Measurements from ENCODE around the gene DNAH2.

Gene DNAH2

DNA sequence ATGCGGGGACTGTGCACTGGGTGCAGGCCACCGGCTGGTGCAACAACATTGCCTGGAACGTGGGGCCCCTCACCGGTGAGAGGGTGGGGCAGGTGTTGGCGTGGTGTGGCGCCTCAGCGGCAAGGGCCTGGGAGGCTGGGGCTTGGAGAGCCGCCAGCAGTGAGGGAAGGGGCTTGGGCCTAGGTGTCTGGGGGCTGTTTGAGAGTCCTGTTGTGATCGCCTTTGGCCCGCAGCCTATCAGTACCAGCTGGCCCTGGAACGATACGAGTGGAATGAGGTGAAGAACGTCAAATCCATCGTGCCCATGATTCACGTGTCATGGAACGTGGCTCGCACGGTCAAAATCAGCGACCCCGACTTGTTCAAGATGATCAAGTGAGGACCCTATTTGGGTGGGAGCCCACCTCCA lies 134.7 kb downstream of the DNAH2 start:
- Histone ChIP-seq H3K4me3 (ENCODE audit: insufficient read length, low read depth) (no peak overlapping the region), H3K36me3 (ENCODE audit: insufficient read depth, insufficient read length, low read length) (peaks cover 47% of the 10 kb centered on the region), H3K9ac (ENCODE audit: insufficient read length, low read depth) (peak overlapping the region; percentile 64), H3K4me1 (ENCODE audit: insufficient read depth, insufficient read length) (peaks cover 6% of the 10 kb centered on the region), H3K9me3 (ENCODE audit: insufficient read depth, low read length) (no peaks in the 10 kb centered on the region), H3K27me3 (ENCODE audit: insufficient read depth, insufficient read length) (no peaks in the 10 kb centered on the region)
- no peak for DNase-seq (ENCODE audit: low read depth, low spot score)
- TF ChIP-seq ZNF274 (IDR thresholded peaks at IDR 0.05; ENCODE audit: low read depth, low read length) (no peak), SUZ12 (IDR thresholded peaks at IDR 0.05; ENCODE audit: extremely low read depth, insufficient read depth, insufficient read length) (no peak), YY1 (IDR thresholded peaks at IDR 0.05; ENCODE audit: insufficient read depth, insufficient read length) (no peak)

DNA sequence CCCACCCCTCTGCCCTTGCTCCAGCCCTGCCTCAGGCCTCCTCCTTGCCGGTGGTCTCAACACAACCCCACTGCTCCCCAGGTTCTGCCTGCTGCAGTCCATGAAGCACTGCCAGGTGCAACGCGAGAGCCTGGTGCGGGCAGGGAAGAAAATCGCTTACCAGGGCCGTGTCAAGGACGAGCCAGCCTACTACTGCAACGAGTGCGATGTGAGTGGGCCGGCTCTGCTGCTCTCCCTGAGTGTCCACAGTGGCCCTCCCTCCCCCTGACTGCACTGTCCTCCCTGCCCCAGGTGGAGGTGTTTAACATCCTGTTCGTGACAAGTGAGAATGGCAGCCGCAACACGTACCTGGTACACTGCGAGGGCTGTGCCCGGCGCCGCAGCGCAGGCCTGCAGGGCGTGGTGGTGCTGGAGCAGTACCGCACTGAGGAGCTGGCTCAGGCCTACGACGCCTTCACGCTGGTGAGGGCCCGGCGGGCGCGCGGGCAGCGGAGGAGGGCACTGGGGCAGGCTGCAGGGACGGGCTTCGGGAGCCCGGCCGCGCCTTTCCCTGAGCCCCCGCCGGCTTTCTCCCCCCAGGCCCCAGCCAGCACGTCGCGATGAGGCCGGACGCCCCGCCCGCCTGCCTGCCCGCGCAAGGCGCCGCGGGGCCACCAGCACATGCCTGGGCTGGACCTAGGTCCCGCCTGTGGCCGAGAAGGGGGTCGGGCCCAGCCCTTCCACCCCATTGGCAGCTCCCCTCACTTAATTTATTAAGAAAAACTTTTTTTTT lies 135.6 kb downstream of the DNAH2 start:
- Histone ChIP-seq H3K27me3 (ENCODE audit: insufficient read depth, insufficient read length) (no peaks in the 10 kb centered on the region), H3K9me3 (ENCODE audit: insufficient read depth, low read length) (no peaks in the 10 kb centered on the region), H3K36me3 (ENCODE audit: insufficient read depth, insufficient read length, low read length) (peaks cover 45% of the 10 kb centered on the region), H3K4me3 (ENCODE audit: insufficient read length, low read depth) (no peak overlapping the region), H3K4me1 (ENCODE audit: insufficient read depth, insufficient read length) (peaks cover 6% of the 10 kb centered on the region), H3K9ac (ENCODE audit: insufficient read length, low read depth) (no peak overlapping the region)
- no peak for DNase-seq (ENCODE audit: low read depth, low spot score)
- TF ChIP-seq SUZ12 (IDR thresholded peaks at IDR 0.05; ENCODE audit: extremely low read depth, insufficient read depth, insufficient read length) (no peak), YY1 (IDR thresholded peaks at IDR 0.05; ENCODE audit: insufficient read depth, insufficient read length) (no peak), ZNF274 (IDR thresholded peaks at IDR 0.05; ENCODE audit: low read depth, low read length) (no peak)

DNA sequence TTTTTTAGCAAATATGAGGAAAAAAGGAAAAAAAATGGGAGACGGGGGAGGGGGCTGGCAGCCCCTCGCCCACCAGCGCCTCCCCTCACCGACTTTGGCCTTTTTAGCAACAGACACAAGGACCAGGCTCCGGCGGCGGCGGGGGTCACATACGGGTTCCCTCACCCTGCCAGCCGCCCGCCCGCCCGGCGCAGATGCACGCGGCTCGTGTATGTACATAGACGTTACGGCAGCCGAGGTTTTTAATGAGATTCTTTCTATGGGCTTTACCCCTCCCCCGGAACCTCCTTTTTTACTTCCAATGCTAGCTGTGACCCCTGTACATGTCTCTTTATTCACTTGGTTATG lies 136.1 kb downstream of the DNAH2 start:
- peaks cover 6% of the 10 kb centered on the region for H3K4me1 ChIP-seq (ENCODE audit: insufficient read depth, insufficient read length)

DNA sequence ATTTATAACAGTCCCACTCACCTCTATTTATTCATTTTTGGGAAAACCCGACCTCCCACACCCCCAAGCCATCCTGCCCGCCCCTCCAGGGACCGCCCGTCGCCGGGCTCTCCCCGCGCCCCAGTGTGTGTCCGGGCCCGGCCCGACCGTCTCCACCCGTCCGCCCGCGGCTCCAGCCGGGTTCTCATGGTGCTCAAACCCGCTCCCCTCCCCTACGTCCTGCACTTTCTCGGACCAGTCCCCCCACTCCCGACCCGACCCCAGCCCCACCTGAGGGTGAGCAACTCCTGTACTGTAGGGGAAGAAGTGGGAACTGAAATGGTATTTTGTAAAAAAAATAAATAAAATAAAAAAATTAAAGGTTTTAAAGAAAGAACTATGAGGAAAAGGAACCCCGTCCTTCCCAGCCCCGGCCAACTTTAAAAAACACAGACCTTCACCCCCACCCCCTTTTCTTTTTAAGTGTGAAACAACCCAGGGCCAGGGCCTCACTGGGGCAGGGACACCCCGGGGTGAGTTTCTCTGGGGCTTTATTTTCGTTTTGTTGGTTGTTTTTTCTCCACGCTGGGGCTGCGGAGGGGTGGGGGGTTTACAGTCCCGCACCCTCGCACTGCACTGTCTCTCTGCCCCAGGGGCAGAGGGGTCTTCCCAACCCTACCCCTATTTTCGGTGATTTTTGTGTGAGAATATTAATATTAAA lies 136.7 kb downstream of the DNAH2 start:
- H3K4me1 ChIP-seq (ENCODE audit: insufficient read depth, insufficient read length) = peaks cover 6% of the 10 kb centered on the region
- H3K27me3 ChIP-seq (ENCODE audit: insufficient read depth, insufficient read length) = no peaks in the 10 kb centered on the region
- peak overlapping the region; percentile 11 for H3K4me3 ChIP-seq (ENCODE audit: insufficient read length, low read depth)
- H3K9me3 ChIP-seq (ENCODE audit: insufficient read depth, low read length) = no peaks in the 10 kb centered on the region
- H3K9ac ChIP-seq (ENCODE audit: insufficient read length, low read depth) = peak overlapping the region; percentile 32
- TF ChIP-seq SUZ12 (IDR thresholded peaks at IDR 0.05; ENCODE audit: extremely low read depth, insufficient read depth, insufficient read length) (no peak), ZNF274 (IDR thresholded peaks at IDR 0.05; ENCODE audit: low read depth, low read length) (no peak), YY1 (IDR thresholded peaks at IDR 0.05; ENCODE audit: insufficient read depth, insufficient read length) (no peak)
- DNase-seq (ENCODE audit: low read depth, low spot score) = no peak
- peaks cover 44% of the 10 kb centered on the region for H3K36me3 ChIP-seq (ENCODE audit: insufficient read depth, insufficient read length, low read length)

More for the DNA sequence above, 136.1 kb downstream of the DNAH2 start:
- Histone ChIP-seq H3K9me3 (ENCODE audit: insufficient read depth, low read length) (no peaks in the 10 kb centered on the region), H3K4me3 (ENCODE audit: insufficient read length, low read depth) (no peak overlapping the region), H3K9ac (ENCODE audit: insufficient read length, low read depth) (no peak overlapping the region), H3K27me3 (ENCODE audit: insufficient read depth, insufficient read length) (no peaks in the 10 kb centered on the region), H3K36me3 (ENCODE audit: insufficient read depth, insufficient read length, low read length) (peaks cover 45% of the 10 kb centered on the region)
- no peak for DNase-seq (ENCODE audit: low read depth, low spot score)
- no peak for TF ChIP-seq ZNF274 (IDR thresholded peaks at IDR 0.05; ENCODE audit: low read depth, low read length)
- TF ChIP-seq YY1 (IDR thresholded peaks at IDR 0.05; ENCODE audit: insufficient read depth, insufficient read length) = no peak
- no peak for TF ChIP-seq SUZ12 (IDR thresholded peaks at IDR 0.05; ENCODE audit: extremely low read depth, insufficient read depth, insufficient read length)

DNA sequence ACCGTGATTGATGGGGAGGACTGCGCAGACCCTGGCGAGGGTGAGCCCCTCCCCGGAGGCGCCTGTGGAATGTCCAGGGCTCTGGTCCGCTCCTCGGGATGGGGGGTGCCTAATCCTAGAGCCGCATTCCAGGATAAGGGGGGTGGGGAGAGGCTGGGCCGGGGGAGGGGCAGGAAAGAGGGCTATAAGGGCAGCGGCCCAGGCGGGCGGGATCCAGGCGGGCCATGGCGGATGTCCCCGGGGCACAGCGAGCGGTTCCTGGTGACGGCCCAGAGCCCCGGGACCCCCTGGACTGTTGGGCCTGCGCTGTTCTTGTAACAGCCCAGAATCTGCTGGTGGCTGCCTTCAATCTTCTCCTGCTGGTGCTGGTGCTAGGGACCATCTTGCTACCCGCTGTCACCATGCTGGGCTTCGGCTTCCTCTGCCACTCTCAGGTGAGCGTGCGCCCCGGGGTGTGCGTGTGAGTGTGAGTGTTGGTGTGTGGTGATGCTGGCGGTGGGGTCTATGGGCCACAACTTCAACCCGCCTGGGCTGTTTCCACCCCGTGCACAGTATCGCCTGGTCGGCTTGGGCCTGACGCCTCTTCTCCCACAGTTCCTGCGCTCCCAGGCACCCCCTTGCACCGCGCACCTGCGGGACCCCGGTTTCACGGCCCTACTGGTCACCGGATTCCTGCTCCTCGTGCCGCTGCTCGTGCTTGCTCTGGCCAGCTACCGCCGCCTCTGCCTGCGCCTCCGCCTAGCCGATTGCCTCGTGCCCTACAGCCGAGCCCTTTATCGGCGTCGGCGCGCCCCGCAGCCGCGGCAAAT lies 137.5 kb downstream of the DNAH2 start, which contains the start of gene TMEM88:
Gene TMEM88, plus strand, starts transcription at position 216 of the 809 bp plus-strand sequence. Its CDS starts 9 bp downstream, at position 225.
- peak within 1 kb of the TSS; percentile 57 for H3K4me3 ChIP-seq (ENCODE audit: insufficient read length, low read depth)
- TF ChIP-seq SUZ12 (IDR thresholded peaks at IDR 0.05; ENCODE audit: extremely low read depth, insufficient read depth, insufficient read length) (no peak), YY1 (IDR thresholded peaks at IDR 0.05; ENCODE audit: insufficient read depth, insufficient read length) (no peak), ZNF274 (IDR thresholded peaks at IDR 0.05; ENCODE audit: low read depth, low read length) (no peak)
- H3K9me3 ChIP-seq (ENCODE audit: insufficient read depth, low read length) = no peaks in the 10 kb centered on the region
- peak within 1 kb of the TSS; percentile 76 for H3K9ac ChIP-seq (ENCODE audit: insufficient read length, low read depth)
- peaks cover 6% of the 10 kb centered on the region for H3K4me1 ChIP-seq (ENCODE audit: insufficient read depth, insufficient read length)
- no peak for DNase-seq (ENCODE audit: low read depth, low spot score)
- peaks cover 44% of the 10 kb centered on the region for H3K36me3 ChIP-seq (ENCODE audit: insufficient read depth, insufficient read length, low read length)
- H3K27me3 ChIP-seq (ENCODE audit: insufficient read depth, insufficient read length) = no peaks in the 10 kb centered on the region

DNA sequence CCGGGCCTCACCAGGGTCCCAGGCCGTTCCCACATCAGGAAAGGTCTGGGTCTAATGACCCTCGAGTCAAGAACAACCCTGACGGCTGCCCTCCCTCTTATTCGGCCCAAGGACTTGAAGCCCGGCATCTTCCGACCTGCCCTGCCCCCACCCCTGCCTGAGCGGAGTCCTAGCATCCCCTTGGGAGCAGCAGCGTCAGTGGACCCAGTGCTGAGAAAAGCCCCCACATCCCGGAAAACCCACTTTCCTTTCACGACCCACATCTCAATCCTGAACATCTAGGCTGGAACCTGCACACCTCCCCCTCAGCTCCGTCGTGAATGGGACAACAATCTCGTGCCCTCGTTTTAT lies 138.1 kb downstream of the DNAH2 start:
- DNase-seq (ENCODE audit: low read depth, low spot score) = no peak
- Histone ChIP-seq H3K9me3 (ENCODE audit: insufficient read depth, low read length) (no peaks in the 10 kb centered on the region), H3K9ac (ENCODE audit: insufficient read length, low read depth) (peak overlapping the region; percentile 76), H3K27me3 (ENCODE audit: insufficient read depth, insufficient read length) (no peaks in the 10 kb centered on the region), H3K4me3 (ENCODE audit: insufficient read length, low read depth) (peak overlapping the region; percentile 57), H3K36me3 (ENCODE audit: insufficient read depth, insufficient read length, low read length) (peaks cover 44% of the 10 kb centered on the region), H3K4me1 (ENCODE audit: insufficient read depth, insufficient read length) (peaks cover 6% of the 10 kb centered on the region)
- TF ChIP-seq ZNF274 (IDR thresholded peaks at IDR 0.05; ENCODE audit: low read depth, low read length) (no peak), SUZ12 (IDR thresholded peaks at IDR 0.05; ENCODE audit: extremely low read depth, insufficient read depth, insufficient read length) (no peak), YY1 (IDR thresholded peaks at IDR 0.05; ENCODE audit: insufficient read depth, insufficient read length) (no peak)

Measured in NT2/D1 (cell line).